Measurements from ENCODE around the gene RTF1.

GRCh38 chr15:41394924-41395323 lies 22.0 kb upstream of the RTF1 start:
- TF ChIP-seq GATA3 (IDR thresholded peaks at IDR 0.05; ENCODE audit: low read depth, low read length) (no peak), GATA2 (IDR thresholded peaks at IDR 0.05; ENCODE audit: low read depth, low read length) (no peak)

Measured in SH-SY5Y (cell line).